Loucy (cell line): ENCODE measurements around the gene CCDC85C.

Experiments
- CTCF ChIP-seq: fragments of 200-600 bp; sonication (generic); conservative IDR thresholded peaks from 2 replicates; pipeline ENCODE4 v1.5.1; 2014; ENCODE audit warnings: mild to moderate bottlenecking, antibody characterized with exemption, low read length
- EZH2phosphoT487 ChIP-seq: fragments of 200-600 bp; IDR thresholded peaks from 2 replicates; pipeline ENCODE4 v1.6.1; 2018; ENCODE audit warnings: antibody characterized with exemption, mild to moderate bottlenecking, moderate library complexity, borderline replicate concordance

GRCh38 chr14:99574099-99574880 is 29.7 kb downstream of the CCDC85C start:
- TF ChIP-seq CTCF (no peak), EZH2phosphoT487 (no peak)
